Nephron (organoid): ENCODE measurements around the gene DNAAF5.

ENCODE experiments used
- H3K27ac Mint-ChIP-seq, 3 experiments: 2 replicates each; pipeline ENCODE4 v1.8.0; 2020; ENCODE audit warnings: mixed read lengths in 3 of 3, mild to moderate bottlenecking in 2 of 3, moderate library complexity in 1 of 3
- H3K27me3 Mint-ChIP-seq: 2 replicates; pipeline ENCODE4 v1.8.0; 2021; ENCODE audit warnings: low read depth, mild to moderate bottlenecking, moderate library complexity, mixed read lengths
- H3K36me3 Mint-ChIP-seq: 2 replicates; pipeline ENCODE4 v1.8.0; 2020; ENCODE audit warnings: low read depth, mixed read lengths
- H3K4me1 Mint-ChIP-seq: 2 replicates; pipeline ENCODE4 v1.8.0; 2020; ENCODE audit warnings: mixed read lengths
- H3K4me3 Mint-ChIP-seq, 3 experiments: 2 replicates each; pipeline ENCODE4 v1.8.0; 2020; ENCODE audit warnings: mild to moderate bottlenecking in 3 of 3, mixed read lengths in 3 of 3, moderate library complexity in 2 of 3
- H3K9me3 Mint-ChIP-seq: 2 replicates; pipeline ENCODE4 v1.8.0; 2020; ENCODE audit warnings: mixed read lengths
- CTCF ChIP-seq, 3 experiments: fragments of 200-600 bp; sonication (generic); IDR thresholded peaks; one replicate each; pipeline ENCODE4 v1.5.0; 2021; ENCODE audit warnings: antibody characterized with exemption in 3 of 3; ENCODE audit not compliant: unreplicated experiment in 3 of 3

Gene DNAAF5

GRCh38 chr7:714251-714671, 12.2 kb upstream of the DNAAF5 start:
- Mint-ChIP-seq H3K4me1 (peaks cover 6% of the 10 kb centered on the region), H3K9me3 (no peaks in the 10 kb centered on the region), H3K36me3 (peaks cover 12% of the 10 kb centered on the region)

GRCh38 chr7:716222-716621, 10.3 kb upstream of the DNAAF5 start:
- peaks cover 6% of the 10 kb centered on the region for H3K4me1 Mint-ChIP-seq
- peaks cover 8% of the 10 kb centered on the region for H3K27me3 Mint-ChIP-seq
- H3K4me3 Mint-ChIP-seq, result peak overlapping the region in 2 of 3 experiments; percentile 1 to 36
- peaks cover 18% of the 10 kb centered on the region for H3K36me3 Mint-ChIP-seq
- H3K27ac Mint-ChIP-seq, result no peak overlapping the region
- H3K9me3 Mint-ChIP-seq, result peaks cover 12% of the 10 kb centered on the region
- no peak for TF ChIP-seq CTCF (IDR thresholded peaks at IDR 0.05; ENCODE audit: unreplicated experiment in 3 of 3)

More at GRCh38 chr7:714251-714671, 12.2 kb upstream of the DNAAF5 start:
- Mint-ChIP-seq H3K4me3 (peak overlapping the region; percentile 79 to 86 (median 83)), H3K27me3 (peaks cover 8% of the 10 kb centered on the region), H3K27ac (peak overlapping the region; percentile 42 to 91 (median 72))
- no peak for TF ChIP-seq CTCF (IDR thresholded peaks at IDR 0.05; ENCODE audit: unreplicated experiment in 3 of 3)

GRCh38 chr7:716636-717035, 9.9 kb upstream of the DNAAF5 start:
- Mint-ChIP-seq H3K4me1 (peaks cover 6% of the 10 kb centered on the region), H3K36me3 (peaks cover 20% of the 10 kb centered on the region), H3K27ac (no peak overlapping the region), H3K9me3 (peaks cover 13% of the 10 kb centered on the region), H3K4me3 (no peak overlapping the region), H3K27me3 (peaks cover 8% of the 10 kb centered on the region)
- TF ChIP-seq CTCF (IDR thresholded peaks at IDR 0.05; ENCODE audit: unreplicated experiment in 3 of 3), result no peak

GRCh38 chr7:721619-722248, 4.8 kb upstream of the DNAAF5 start:
- Mint-ChIP-seq H3K4me1 (no peaks in the 10 kb centered on the region), H3K27ac (no peak overlapping the region), H3K36me3 (peaks cover 55% of the 10 kb centered on the region), H3K4me3 (no peak overlapping the region), H3K27me3 (peaks cover 4% of the 10 kb centered on the region), H3K9me3 (peaks cover 47% of the 10 kb centered on the region)
- no peak for TF ChIP-seq CTCF (IDR thresholded peaks at IDR 0.05; ENCODE audit: unreplicated experiment in 3 of 3)

GRCh38 chr7:723541-723940, 3.0 kb upstream of the DNAAF5 start:
- H3K27ac Mint-ChIP-seq, result no peak overlapping the region
- TF ChIP-seq CTCF (IDR thresholded peaks at IDR 0.05; ENCODE audit: unreplicated experiment in 3 of 3), result no peak
- H3K27me3 Mint-ChIP-seq, result no peaks in the 10 kb centered on the region
- H3K9me3 Mint-ChIP-seq, result peaks cover 47% of the 10 kb centered on the region
- H3K4me1 Mint-ChIP-seq, result peaks cover 9% of the 10 kb centered on the region
- peaks cover 55% of the 10 kb centered on the region for H3K36me3 Mint-ChIP-seq
- no peak overlapping the region for H3K4me3 Mint-ChIP-seq

- H3K9me3 Mint-ChIP-seq, result peaks cover 47% of the 10 kb centered on the region
- peaks cover 9% of the 10 kb centered on the region for H3K4me1 Mint-ChIP-seq
- no peak overlapping the region for H3K27ac Mint-ChIP-seq
- no peak for TF ChIP-seq CTCF (IDR thresholded peaks at IDR 0.05; ENCODE audit: unreplicated experiment in 3 of 3)
- H3K4me3 Mint-ChIP-seq, result peak overlapping the region; percentile 66 to 82 (median 70)
- peaks cover 55% of the 10 kb centered on the region for H3K36me3 Mint-ChIP-seq
- H3K27me3 Mint-ChIP-seq, result no peaks in the 10 kb centered on the region
Measured at GRCh38 chr7:724298-724697, 2.2 kb upstream of the DNAAF5 start.
